Suprapubic skin (tissue), 3 donors: ENCODE measurements around the gene DVL1.

ENCODE experiments used
- CTCF ChIP-seq, 2 donors: fragments of 200-600 bp in 1 of 2; fragments of 450-650 bp in 1 of 2; sonication (generic) in 1 of 2; IDR thresholded peaks; one replicate each; pipeline ENCODE4 v1.5.1; 2016 to 2019; ENCODE audit warnings: antibody characterized with exemption in 2 of 2, mild to moderate bottlenecking in 1 of 2, moderate library complexity in 1 of 2
- POLR2A ChIP-seq, 2 donors: fragments of 450-650 bp; IDR thresholded peaks; one replicate each; pipeline ENCODE4 v1.6.1; 2017; ENCODE audit warnings: antibody characterized with exemption in 2 of 2, mild to moderate bottlenecking in 2 of 2, moderate library complexity in 2 of 2

DNA sequence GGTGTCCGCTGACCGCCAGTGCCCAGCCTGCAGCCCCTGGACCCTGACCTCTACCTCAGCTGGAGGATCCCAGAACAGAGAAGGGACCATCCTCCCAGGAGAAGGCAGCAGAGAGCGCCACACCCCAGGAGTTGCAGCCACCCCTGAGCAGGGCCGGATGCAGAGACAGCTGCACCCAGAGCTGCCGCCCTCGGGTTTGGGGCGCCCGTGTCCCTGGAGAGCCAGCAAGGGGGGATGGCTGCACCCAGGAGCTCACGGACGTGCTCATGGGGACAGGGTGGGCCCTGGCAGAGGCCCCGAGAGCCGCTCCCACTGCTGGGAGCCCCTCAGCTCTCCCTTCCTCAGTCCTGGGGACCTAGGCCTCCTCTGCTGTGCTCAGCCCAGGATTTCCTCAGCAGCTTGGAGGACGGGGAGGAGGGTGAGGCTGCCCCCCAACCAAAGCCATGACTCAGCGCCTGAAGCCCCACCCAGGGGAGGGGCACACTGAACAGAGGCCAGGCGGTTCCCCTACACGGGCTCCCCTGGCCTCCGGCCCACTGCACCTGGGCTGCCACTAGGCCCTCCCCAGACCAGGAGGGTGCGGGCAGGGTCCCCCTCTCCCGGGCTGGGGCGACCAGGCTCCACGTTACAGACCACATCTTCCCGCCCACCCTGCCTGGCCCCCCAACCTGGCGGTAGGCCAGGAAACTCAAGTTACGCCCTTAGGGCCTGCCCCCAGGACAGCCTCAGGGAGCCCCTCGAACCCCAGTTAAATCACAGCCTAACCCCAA lies 43.7 kb downstream of the DVL1 start:
- no peak for TF ChIP-seq CTCF (IDR thresholded peaks at IDR 0.05)
- TF ChIP-seq POLR2A (IDR thresholded peaks at IDR 0.05): no peak
